ENCODE results near the gene UCKL1.

- no peak for TF ChIP-seq CTCF (IDR thresholded peaks at IDR 0.05)
- TF ChIP-seq POLR2A (IDR thresholded peaks at IDR 0.05), result no peak
These were observed 14.7 kb upstream of the UCKL1 start for GRCh38 chr20:63970714-63971431.
